ENCODE results near the gene CCNA1. TPM values are rescaled to one million over a fixed set of nuclear protein-coding genes. Genes with fewer than 3 reads are reported as not detected.

CCNA1 gene
- total RNA-seq, 1 experiment from 2014 or later = not detected

GRCh38 chr13:36412736-36413135 lies 19.6 kb upstream of the CCNA1 start (continued):
- no peak for TF ChIP-seq CTCF (IDR thresholded peaks at IDR 0.05 in 2 of 3, conservative IDR thresholded peaks at IDR 0.05 in 1 of 3; ENCODE audit: borderline replicate concordance in 1 of 3, insufficient read depth in 1 of 3, low read depth in 2 of 3, low read length in 2 of 3)
- no peak for TF ChIP-seq FOSL1 (IDR thresholded peaks at IDR 0.05; ENCODE audit: low read depth)
- TF ChIP-seq ZNF274 (IDR thresholded peaks at IDR 0.05; ENCODE audit: low read depth, low read length) = no peak
- TF ChIP-seq SRF (IDR thresholded peaks at IDR 0.05; ENCODE audit: low read depth) = no peak
- TF ChIP-seq POLR2A (IDR thresholded peaks at IDR 0.05; ENCODE audit: borderline replicate concordance, extremely low read depth, insufficient read depth, insufficient read length) = no peak
- no peak for TF ChIP-seq POLR2AphosphoS5 (IDR thresholded peaks at IDR 0.05; ENCODE audit: low read depth, low read length)

- no peaks in the 10 kb centered on the region for H3K79me2 ChIP-seq (ENCODE audit: insufficient read depth, low read length)
- no peaks in the 10 kb centered on the region for H3K4me1 ChIP-seq (ENCODE audit: control insufficient read depth in 1 of 2, insufficient read depth in 2 of 2, low read length in 2 of 2)
- no peaks in the 10 kb centered on the region for H3K27me3 ChIP-seq (ENCODE audit: insufficient read depth, low read length)
- H3K4me3 ChIP-seq (replicated peaks in 1 of 2; ENCODE audit: low read depth in 1 of 2, low read length in 2 of 2) = no peak overlapping the region
- H3K9me3 ChIP-seq (ENCODE audit: control insufficient read depth in 1 of 2, insufficient read depth in 1 of 2, low read depth in 1 of 2, low read length in 2 of 2) = peaks cover 0 to 3% of the 10 kb centered on the region in 2 experiments; a peak in 1 of 4 replicates
- H3K9me2 ChIP-seq (ENCODE audit: insufficient read depth) = no peaks in the 10 kb centered on the region
- no peak overlapping the region for H3K9ac ChIP-seq (ENCODE audit: low read length)
- ChIA-PET RAD21 (ENCODE audit: low non-redundant PET in 1 of 2, low total read pairs in 2 of 2, uncharacterized antibody in 2 of 2, unreplicated experiment in 2 of 2) (no interaction called here), CTCF (no interaction called here), POLR2A (no interaction called here)
- H3K4me2 ChIP-seq (ENCODE audit: low read length) = no peak overlapping the region
- intact Hi-C loops (cut with micrococcal nuclease) = no loop called here
- no TSS peak for BruUV-seq (replicated peaks)
- DNase-seq (ENCODE audit: low read depth, low spot score) (no peak), ATAC-seq (no peak)
- H4K20me1 ChIP-seq (ENCODE audit: insufficient read depth) = no peaks in the 10 kb centered on the region
- H3K36me3 ChIP-seq (ENCODE audit: control insufficient read depth in 1 of 2, insufficient read depth in 2 of 2, low read length in 2 of 2) = no peaks in the 10 kb centered on the region
- H2AFZ ChIP-seq (ENCODE audit: low read depth, low read length, poor library complexity, severe bottlenecking) = no peak overlapping the region
- H3K27ac ChIP-seq (ENCODE audit: low read depth, low read length) = no peak overlapping the region
- TF ChIP-seq ELF1 (IDR thresholded peaks at IDR 0.05; ENCODE audit: borderline replicate concordance, low read depth) (no peak), EZH2 (IDR thresholded peaks at IDR 0.05) (no peak), CTCF (IDR thresholded peaks at IDR 0.05 in 2 of 3, conservative IDR thresholded peaks at IDR 0.05 in 1 of 3; ENCODE audit: borderline replicate concordance in 1 of 3, insufficient read depth in 1 of 3, low read depth in 2 of 3, low read length in 2 of 3) (no peak), ATF3 (IDR thresholded peaks at IDR 0.05) (no peak), EZH2phosphoT487 (IDR thresholded peaks at IDR 0.05; ENCODE audit: borderline replicate concordance) (no peak), POLR2AphosphoS5 (IDR thresholded peaks at IDR 0.05; ENCODE audit: low read depth, low read length) (no peak), FOSL1 (IDR thresholded peaks at IDR 0.05; ENCODE audit: low read depth) (no peak), RAD21 (IDR thresholded peaks at IDR 0.05; ENCODE audit: low read depth) (no peak), CBX3 (IDR thresholded peaks at IDR 0.05; ENCODE audit: low read depth) (no peak), SP1 (IDR thresholded peaks at IDR 0.05; ENCODE audit: low read depth) (no peak), SRF (IDR thresholded peaks at IDR 0.05; ENCODE audit: low read depth) (no peak), MAX (IDR thresholded peaks at IDR 0.05) (no peak), REST (IDR thresholded peaks at IDR 0.05; ENCODE audit: low read depth) (no peak)
Observed at GRCh38 chr13:36413161-36413560, 19.1 kb upstream of the CCNA1 start.
